WI38 (cell line): Measurements from ENCODE around the gene FJX1.
A peak's percentile ranks its signal among the peaks of the same experiment; 100 is the strongest.

ENCODE experiments used
- H3K4me3 ChIP-seq: 2 replicates; pipeline ENCODE4 v1.5.1; 2011; ENCODE audit warnings: low read depth, mild to moderate bottlenecking, control low read depth, low read length
- TF ChIP-seq, protein P1 (sequence below): IDR thresholded peaks from 2 replicates; pipeline ENCODE4 v1.5.1; 2012; ENCODE audit warnings: low read depth, mild to moderate bottlenecking, control low read depth, low read length

Gene FJX1

DNA sequence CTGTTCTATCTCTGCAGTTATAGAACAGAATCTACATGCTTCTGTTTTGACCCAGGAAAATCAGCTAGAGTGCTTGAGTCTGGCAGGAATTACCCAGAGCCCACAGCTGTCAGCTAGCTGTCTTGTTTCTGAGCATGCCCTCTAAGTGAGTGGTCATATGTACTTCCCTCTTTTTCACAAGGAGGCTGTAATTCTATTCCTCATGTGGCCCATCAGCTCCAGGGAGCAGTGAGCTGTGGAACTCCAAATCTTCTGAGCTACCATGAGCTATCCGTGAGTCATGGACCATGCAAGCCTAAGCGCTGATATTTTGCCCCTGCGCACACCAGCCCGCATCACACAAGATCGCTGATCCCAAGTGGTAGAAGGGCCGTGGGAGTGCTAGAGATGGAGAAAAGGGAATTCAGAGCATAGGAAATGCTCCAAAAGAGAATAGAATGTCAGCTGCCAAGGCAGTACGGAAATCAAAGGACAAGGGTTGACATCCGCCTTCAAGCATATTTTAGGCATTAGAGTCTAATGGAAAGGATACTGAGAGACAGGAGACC, 5.4 kb downstream of the FJX1 start:
- TF ChIP-seq, protein P1, sequence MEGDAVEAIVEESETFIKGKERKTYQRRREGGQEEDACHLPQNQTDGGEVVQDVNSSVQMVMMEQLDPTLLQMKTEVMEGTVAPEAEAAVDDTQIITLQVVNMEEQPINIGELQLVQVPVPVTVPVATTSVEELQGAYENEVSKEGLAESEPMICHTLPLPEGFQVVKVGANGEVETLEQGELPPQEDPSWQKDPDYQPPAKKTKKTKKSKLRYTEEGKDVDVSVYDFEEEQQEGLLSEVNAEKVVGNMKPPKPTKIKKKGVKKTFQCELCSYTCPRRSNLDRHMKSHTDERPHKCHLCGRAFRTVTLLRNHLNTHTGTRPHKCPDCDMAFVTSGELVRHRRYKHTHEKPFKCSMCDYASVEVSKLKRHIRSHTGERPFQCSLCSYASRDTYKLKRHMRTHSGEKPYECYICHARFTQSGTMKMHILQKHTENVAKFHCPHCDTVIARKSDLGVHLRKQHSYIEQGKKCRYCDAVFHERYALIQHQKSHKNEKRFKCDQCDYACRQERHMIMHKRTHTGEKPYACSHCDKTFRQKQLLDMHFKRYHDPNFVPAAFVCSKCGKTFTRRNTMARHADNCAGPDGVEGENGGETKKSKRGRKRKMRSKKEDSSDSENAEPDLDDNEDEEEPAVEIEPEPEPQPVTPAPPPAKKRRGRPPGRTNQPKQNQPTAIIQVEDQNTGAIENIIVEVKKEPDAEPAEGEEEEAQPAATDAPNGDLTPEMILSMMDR, result no peak
- 0 out of 2 replicates have a peak overlapping the region, but pooled peaks have one; percentile 17 for H3K4me3 ChIP-seq

DNA sequence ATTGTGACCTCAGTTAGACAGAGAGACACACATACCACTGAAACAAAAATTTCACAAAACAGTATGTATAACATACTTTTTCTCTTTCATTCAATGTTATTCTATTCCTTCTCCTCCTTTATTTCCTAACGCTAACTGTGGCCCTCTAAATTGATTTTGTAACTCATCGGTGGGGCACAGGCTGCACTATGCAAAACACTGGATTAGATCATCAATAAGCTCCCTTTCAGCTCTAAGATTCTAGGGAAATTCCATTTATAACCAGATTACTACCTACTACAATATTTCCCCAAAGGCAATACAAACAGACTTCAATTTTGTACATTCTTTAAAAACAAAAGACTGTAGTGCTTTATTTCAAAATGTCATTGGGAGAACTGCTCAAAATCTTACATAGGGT, 6.1 kb downstream of the FJX1 start:
- H3K4me3 ChIP-seq, result no peak overlapping the region
- TF ChIP-seq, protein P1, result no peak

DNA sequence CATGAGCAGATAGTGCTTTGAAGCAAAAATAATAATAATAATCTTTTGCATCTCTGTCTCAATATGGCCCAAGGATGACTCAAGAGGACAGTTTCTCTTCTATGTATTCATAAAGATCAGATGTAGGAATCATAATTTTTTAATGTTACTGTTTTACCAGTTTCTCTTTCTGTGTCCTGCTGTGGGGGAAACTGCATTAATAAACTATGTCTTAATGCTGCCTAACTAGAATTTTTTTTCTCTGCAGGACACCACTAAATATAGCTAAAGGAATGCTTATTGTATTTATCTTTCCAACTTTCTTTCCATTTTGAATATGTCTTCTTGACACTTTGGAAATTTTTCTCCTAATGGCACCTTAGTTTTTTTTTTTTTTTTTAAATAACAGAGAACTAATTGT, 6.5 kb downstream of the FJX1 start:
- H3K4me3 ChIP-seq, result no peak overlapping the region
- TF ChIP-seq, protein P1, result no peak

DNA sequence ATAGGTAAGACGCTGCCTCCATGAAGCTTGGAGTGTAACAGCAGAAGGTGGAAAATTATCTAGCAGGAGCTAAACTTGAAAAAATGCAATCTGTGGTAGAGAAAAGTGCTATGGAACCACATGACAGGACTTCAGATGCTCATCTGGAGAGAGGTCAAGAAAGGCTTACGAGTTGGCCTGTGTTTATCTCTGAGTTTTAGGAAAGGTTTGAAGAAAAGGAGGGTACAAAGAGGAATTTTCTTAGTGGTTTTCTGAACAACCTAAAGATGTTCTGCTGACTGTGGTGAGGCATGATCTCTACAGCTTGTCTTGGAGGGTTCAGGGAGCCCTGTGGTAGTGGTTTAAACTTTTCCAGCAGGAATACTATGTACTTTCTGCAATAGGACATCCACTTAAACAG, 8.2 kb downstream of the FJX1 start:
- TF ChIP-seq, protein P1, result no peak
- no peak overlapping the region for H3K4me3 ChIP-seq

DNA sequence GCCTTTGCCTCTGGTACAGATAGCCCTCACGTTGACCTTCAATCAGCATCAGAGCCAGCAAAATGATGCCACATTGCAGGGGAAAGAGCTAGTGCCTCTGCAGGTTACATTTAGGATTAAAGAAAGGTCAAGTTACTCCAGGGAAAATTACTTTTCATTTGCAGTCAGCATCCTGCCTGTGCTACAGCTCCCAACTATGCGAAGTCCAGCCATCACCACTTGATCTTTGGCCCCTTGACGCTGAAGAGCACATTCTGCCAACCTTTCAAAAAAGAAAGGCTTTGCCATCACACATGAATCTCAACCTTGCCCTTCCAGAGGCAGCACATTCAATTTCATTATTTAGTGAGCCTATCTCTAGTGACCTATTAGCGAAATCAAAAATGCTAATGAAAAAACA, 11.3 kb downstream of the FJX1 start:
- TF ChIP-seq, protein P1, result no peak
- H3K4me3 ChIP-seq, result no peak overlapping the region

DNA sequence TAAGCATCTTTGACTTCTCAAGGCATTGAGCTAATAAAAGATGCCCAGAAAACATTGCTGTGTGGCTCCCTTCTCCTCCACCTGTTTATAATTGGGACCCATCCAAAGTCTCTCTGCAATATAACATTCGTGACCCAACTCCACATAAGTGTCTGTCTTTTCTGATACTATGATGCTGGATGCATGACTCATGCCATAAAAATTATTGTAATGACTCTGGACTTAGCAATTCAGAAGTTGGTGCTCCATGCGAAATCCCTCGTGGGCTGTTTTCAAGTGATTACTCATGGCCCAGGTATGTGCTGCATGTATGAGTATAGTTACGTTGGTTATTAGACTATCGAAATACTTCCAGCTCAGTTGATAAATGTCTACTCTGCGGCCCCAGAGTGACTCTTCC, 11.7 kb downstream of the FJX1 start:
- TF ChIP-seq, protein P1, result no peak
- no peak overlapping the region for H3K4me3 ChIP-seq

DNA sequence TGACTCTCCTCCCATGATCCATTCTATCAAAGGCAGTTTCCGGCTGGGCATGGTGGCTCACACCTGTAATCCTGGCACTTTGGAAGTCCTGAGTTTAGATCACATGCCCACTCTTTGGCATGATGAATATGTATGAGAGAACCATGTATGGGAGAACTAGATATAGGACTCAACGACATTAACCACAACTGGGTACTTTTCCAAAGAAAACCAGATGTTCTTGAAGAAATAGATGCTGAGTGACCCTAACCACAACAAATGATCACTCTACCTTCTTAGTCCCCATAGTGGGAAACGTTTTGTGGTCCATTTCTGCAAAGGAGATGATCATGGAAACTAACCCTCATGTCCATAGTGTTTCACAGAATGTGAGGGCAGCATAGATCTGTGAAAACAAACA, 13.6 kb downstream of the FJX1 start:
- TF ChIP-seq, protein P1, result no peak
- no peak overlapping the region for H3K4me3 ChIP-seq
